AG08396 (cell line): ENCODE data around the gene TCEA2.

Source experiments
- DNase-seq: peaks from one replicate; pipeline ENCODE4 v3.0.0; 2012; ENCODE audit warnings: low spot score, mixed read lengths

TCEA2 gene

DNA sequence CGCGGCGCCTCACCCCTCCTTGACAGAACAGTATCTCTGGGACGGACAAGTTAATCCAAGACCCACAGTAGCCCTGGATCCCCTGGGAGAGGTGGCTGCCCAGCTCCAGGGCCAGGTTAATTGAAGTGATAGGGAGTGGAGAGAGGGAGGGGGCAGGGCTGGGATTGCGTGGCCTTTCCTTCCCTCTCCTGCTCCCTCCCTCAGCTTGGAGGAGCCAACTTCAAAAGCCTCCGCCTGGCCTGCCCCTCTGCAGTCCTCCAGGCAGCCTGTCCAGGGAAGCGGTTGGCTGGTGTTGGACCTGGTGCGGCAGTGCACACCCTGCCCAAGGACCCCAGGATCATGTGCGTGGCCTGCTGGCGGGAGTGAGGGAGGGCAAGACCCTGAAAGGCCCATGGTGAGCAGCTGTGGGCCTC is 27.1 kb upstream of the TCEA2 start, which contains the start of gene C20orf204:
Gene C20orf204 (plus strand): TSS at position 250 of the 413 bp plus-strand sequence. CDS start 142 bp downstream, at position 392.
- no peak for DNase-seq

GRCh38 chr20:64036346-64037198 is 26.4 kb upstream of the TCEA2 start:
- no peak for DNase-seq

DNA sequence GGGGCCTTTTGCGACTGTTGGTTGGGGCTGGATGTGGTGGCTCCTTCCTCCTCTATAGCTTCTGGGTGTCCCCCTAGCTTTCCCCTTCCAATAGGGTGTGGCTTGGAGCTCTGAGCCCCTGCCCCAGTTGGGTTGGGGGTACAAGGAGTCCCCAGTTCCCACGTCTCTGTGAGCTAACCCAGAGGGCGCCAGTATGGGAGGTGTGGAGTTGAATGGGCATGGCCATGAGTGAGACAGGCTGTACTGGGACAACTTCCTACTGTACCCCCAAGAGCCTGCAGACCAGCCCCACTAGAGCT is 25.9 kb upstream of the TCEA2 start:
- DNase-seq, result no peak

DNA sequence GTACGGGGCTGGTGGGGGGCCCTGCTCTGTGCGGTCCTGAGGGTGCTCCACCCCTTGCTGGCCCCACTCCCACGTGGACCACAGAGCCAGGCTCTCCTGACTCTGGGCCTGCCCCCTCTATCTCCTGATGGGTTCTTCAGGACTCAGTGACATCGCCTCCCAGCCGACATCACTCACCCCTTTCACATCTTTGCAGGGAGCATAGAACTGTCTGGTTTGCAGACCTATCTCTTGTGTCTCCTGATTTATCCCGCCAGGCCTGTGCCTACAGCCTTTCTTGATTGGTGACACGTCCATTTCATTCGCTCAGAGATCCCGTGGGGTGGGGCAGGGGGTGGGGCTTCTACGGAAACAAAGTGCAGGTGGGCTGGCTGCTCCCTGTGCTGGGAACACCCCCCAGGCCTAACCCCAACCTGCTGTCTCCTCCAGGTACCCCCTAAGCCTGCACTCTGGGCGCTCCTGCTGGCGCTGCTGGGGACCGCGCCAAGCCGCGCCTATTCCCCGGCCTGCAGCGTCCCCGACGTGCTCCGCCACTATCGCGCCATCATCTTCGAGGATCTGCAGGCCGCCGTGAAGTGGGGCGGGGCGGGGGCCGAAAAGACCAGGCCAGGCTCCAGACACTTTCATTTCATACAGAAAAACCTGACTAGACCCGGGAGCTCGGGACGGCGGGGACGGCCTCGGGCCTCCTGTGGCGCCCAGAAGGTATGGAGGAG is 25.3 kb upstream of the TCEA2 start:
- DNase-seq, result no peak

DNA sequence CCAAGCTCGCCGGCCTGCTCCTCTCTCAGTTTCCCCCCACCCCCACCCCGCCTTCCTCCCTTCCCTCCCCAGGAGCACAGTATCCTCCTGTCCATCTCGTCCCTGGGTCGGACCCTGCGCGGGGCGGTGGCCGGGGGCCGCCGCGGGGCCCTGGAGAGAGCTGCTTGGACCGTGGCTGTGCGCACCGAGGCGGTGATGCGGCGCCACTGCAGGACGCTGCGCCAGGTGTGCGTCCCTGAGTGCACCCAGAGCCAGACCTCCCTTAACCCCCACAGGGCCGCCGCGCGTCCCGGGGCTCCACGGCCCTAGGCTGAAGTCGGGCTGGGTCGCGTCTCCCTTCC is 24.8 kb upstream of the TCEA2 start:
- no peak for DNase-seq

DNA sequence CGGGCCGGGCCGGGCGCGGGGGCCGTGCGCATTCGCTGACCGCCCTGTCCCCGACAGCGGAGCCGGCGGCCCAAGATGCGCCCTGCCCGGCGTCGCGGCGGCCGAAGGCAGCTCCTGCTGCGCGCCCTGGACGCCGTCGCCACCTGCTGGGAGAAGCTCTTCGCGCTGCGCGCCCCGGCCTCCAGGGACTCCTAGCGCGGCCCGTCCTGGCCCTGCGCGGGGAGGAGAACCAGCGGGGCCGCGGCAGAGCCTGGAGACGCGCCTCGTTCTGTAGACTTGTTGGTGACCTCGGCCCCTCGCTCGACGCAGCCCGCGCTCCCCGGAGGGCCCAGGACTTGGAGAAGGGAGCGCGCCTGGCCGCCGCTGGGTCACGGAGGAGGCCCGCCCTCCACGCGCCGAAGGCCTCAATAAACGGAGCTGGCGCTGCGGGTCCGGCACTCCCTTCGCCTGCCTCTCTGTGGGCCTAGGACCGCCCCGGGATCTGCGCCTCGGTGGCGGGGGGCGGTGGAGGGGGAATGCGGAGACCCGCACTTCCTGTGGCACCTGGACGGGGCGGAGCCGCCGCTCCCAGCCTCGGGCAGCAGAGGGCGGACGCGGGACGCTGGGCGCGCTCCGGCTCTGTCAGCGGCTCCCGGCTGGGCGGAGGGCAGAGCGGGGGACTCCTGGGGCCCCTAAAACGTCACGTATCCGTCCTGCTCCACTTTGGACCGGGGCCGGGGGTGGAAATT is 24.3 kb upstream of the TCEA2 start:
- DNase-seq, result peak; percentile 89

- DNase-seq, result no peak
These were observed 23.5 kb upstream of the TCEA2 start for GRCh38 chr20:64039293-64040160.

DNA sequence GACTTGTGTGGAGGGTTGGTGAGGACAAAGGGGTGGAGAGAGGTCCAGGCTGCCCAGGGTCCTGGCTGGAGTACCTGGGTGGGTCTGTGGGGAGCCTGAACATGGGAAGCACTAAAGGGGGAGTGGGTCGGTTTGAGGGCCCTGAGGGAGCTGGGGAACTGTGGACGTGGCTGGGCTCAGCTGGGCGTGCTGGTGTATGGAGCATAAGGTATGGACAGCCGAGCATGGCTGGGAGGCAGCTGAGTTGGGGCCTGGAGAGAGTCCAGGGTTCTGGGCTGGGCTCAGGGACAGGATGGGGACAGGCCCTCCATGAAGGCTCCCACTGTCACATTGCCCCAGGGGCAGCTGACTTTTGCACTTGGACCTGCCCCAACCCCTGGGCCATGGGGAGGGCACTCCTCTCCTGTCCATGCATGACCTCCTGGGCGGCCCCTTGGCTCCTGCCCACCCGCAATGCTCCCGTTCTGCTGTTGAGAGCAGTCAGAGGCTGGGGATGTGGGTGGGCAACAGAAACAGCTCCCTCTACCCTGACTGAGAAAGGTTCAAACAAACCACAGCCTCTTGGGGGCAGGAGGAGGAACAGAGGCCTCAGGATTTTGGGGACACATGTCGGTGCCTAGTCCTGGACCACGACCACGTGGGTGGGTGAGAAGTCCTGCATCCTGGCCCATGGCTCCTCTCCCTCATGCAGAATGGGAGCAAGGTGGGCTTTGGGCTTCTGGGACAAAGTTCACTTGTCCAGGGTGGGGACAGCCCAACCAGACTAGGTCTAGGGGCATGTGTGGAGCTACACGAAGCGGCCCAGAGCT is 22.6 kb upstream of the TCEA2 start:
- no peak for DNase-seq

DNA sequence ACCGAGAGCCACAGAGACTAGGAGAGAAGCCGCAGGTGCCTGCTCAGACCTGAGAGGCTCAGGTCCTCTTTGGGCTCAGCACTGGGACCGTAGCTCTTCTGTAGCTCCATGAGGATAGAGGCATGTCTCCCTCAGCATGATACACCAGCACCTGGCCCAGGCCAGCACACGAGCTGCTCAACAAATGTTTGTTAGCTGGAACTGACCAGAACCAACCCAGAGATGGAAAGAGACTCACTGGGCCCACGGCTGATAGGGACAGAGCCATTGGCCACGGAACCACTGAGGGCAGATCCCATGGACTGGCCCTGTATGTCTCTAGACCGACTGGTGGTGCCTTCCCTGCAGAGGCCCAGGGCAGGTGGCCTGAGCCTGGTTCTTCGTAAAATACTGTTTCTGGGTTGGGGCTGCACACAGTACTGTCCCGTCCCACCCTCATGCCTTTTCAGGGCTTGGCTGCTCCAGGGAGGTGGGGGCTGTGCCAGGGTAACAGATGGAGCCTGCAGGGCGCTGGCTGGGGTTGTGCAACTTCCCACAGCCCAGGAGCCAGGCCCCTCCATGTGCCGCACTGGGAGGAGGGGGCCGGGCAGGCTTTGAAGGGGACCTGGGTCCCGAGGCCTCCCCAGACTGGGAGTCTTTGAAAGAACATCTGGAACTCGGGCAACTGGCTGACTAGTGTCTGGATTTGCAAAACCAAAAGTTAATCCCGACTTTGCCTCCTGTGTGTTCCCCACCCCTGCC is 21.8 kb upstream of the TCEA2 start:
- DNase-seq, result no peak

DNA sequence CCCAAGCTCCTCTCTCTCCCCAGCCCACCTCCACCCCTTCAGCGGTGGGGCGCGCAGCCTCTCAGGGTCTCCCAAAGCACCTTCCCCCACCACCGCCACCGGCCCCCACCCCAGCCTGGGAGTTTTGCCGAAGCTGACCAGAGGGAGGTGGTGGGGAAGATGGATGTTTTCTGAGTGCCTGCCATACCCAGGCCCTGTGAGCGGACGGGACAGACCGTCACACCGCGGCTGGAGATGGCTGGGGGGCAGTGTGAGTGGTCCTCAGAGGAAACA is 21.3 kb upstream of the TCEA2 start:
- no peak for DNase-seq

DNA sequence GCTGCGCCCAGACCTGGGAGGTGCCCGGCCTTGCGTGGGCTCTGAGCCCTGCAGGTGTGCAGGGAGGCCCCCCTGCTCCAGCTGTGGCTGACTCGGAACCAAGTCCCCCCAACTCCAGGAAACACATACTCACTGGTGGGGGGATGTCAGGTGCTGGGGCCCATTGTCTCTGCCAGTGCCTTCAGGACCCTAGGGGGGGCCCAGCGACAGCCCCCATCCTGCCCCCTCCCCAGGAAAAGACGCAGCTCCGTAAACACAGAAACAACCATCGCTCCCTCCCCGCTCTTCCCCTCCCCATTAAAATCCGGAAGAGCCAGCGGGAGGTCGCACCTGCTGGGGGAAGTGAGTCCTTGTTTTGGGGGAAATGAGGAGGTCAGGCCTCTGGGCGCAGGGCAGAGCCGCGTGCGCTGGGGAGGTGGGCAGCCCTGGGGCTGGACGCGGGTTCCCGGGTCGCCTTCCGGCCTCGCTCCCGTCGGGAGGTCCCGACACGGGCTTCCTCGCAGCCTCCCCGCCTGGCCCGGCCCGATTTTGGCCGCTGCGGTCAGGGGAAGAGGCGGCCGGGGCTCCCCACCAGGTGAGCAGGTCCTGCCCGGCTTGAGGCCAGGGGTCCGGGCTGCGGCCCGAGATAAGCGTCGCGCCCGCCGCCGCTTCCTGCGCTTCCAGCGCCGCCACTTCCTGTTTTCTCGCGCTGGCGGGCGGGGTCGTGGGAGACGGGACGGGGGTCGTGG is 20.8 kb upstream of the TCEA2 start:
- DNase-seq, result no peak

GRCh38 chr20:64043768-64044167 is 19.2 kb upstream of the TCEA2 start:
- no peak for DNase-seq

GRCh38 chr20:64044484-64045247 is 18.3 kb upstream of the TCEA2 start:
- DNase-seq, result peak; percentile 71

GRCh38 chr20:64045346-64046011 is 17.5 kb upstream of the TCEA2 start:
- DNase-seq, result no peak

- DNase-seq, result no peak
These were observed 16.0 kb upstream of the TCEA2 start for GRCh38 chr20:64047046-64047389.

- DNase-seq, result no peak
These were observed 15.0 kb upstream of the TCEA2 start for GRCh38 chr20:64047968-64048401.

- no peak for DNase-seq
These were observed 14.5 kb upstream of the TCEA2 start for GRCh38 chr20:64048402-64049044.
